HEK293T (cell line): ENCODE data around the gene ATG2A.

Experiments
- CTCF ChIA-PET: fragments of 350-600 bp; formaldehyde crosslinking; extraction: SDS; loops from one replicate; lab custom pipeline; 2021; ENCODE audit warnings: antibody characterized with exemption, inconsistent platforms; lab: Yijun Ruan, JAX
- POLR2A ChIA-PET: fragments of 350-600 bp; formaldehyde crosslinking; extraction: SDS; loops from one replicate; lab custom pipeline; 2020; ENCODE audit warnings: antibody characterized with exemption, inconsistent platforms; lab: Yijun Ruan, JAX
- DNase-seq: peaks from one replicate; pipeline ENCODE4 v3.0.0; 2012; ENCODE audit warnings: mixed read lengths; ENCODE audit errors: extremely low spot score
- ARNT ChIP-seq: fragments of 450-650 bp; IDR thresholded peaks from 2 replicates; pipeline ENCODE4 v1.6.1; 2017; ENCODE audit warnings: mild to moderate bottlenecking
- BHLHE40 ChIP-seq: fragments of 450-650 bp; IDR thresholded peaks from 2 replicates; pipeline ENCODE4 v1.6.1; 2016; ENCODE audit warnings: mild to moderate bottlenecking, moderate library complexity, borderline replicate concordance
- CTBP1 ChIP-seq: fragments of 450-650 bp; IDR thresholded peaks from 2 replicates; pipeline ENCODE4 v1.6.1; 2016; ENCODE audit warnings: borderline replicate concordance
- ELF4 ChIP-seq: fragments of 450-650 bp; IDR thresholded peaks from 2 replicates; pipeline ENCODE4 v1.6.1; 2017; ENCODE audit warnings: antibody characterized with exemption
- FOXA1 ChIP-seq: fragments of 450-650 bp; IDR thresholded peaks from 2 replicates; pipeline ENCODE4 v1.6.1; 2016; ENCODE audit warnings: mild to moderate bottlenecking
- FOXK2 ChIP-seq: fragments of 450-650 bp; IDR thresholded peaks from 2 replicates; pipeline ENCODE4 v1.6.1; 2016; ENCODE audit warnings: mild to moderate bottlenecking
- FOXM1 ChIP-seq: fragments of 450-650 bp; IDR thresholded peaks from 2 replicates; pipeline ENCODE4 v1.6.1; 2017; ENCODE audit warnings: mild to moderate bottlenecking, borderline replicate concordance
- HDGF ChIP-seq: fragments of 450-650 bp; IDR thresholded peaks from 2 replicates; pipeline ENCODE4 v1.6.1; 2017; ENCODE audit warnings: antibody characterized with exemption, borderline replicate concordance
- L3MBTL2 ChIP-seq: fragments of 450-650 bp; conservative IDR thresholded peaks from 2 replicates; pipeline ENCODE4 v1.6.1; 2016; ENCODE audit warnings: mild to moderate bottlenecking
- LEF1 ChIP-seq: fragments of 450-650 bp; IDR thresholded peaks from 2 replicates; pipeline ENCODE4 v1.6.1; 2017; ENCODE audit warnings: mild to moderate bottlenecking, borderline replicate concordance
- NFRKB ChIP-seq: fragments of 450-650 bp; IDR thresholded peaks from 2 replicates; pipeline ENCODE4 v1.6.1; 2016; ENCODE audit warnings: mild to moderate bottlenecking, moderate library complexity
- PKNOX1 ChIP-seq: fragments of 450-650 bp; IDR thresholded peaks from 2 replicates; pipeline ENCODE4 v1.6.1; 2016
- SP1 ChIP-seq: fragments of 450-650 bp; IDR thresholded peaks from 2 replicates; pipeline ENCODE4 v1.6.1; 2017
- SUZ12 ChIP-seq: fragments of 450-650 bp; IDR thresholded peaks from 2 replicates; pipeline ENCODE4 v1.6.1; 2016; ENCODE audit warnings: mild to moderate bottlenecking
- TARDBP ChIP-seq: fragments of 450-650 bp; IDR thresholded peaks from 2 replicates; pipeline ENCODE4 v1.6.1; 2016
- ZNF384 ChIP-seq: fragments of 450-650 bp; IDR thresholded peaks from 2 replicates; pipeline ENCODE4 v1.6.1; 2016

ATG2A gene

GRCh38 chr11:64856382-64857227 is 60.4 kb downstream of the ATG2A start:
- TF ChIP-seq FOXM1: no peak
- no peak for TF ChIP-seq ZNF384
- TF ChIP-seq SP1: no peak
- TF ChIP-seq HDGF: no peak
- TF ChIP-seq ARNT: no peak
- TF ChIP-seq FOXK2: no peak
- TF ChIP-seq CTBP1: no peak
- TF ChIP-seq L3MBTL2: no peak
- TF ChIP-seq PKNOX1: no peak
- TF ChIP-seq TARDBP: no peak
- TF ChIP-seq NFRKB: no peak
- TF ChIP-seq ELF4: no peak
- no peak for TF ChIP-seq FOXA1
- no peak for DNase-seq
- POLR2A ChIA-PET: interaction anchor here (1.6 kb wide), 1 partner anchor 13 kb away, joined by 5 read pairs; no protein-coding TSS in a partner anchor
- CTCF ChIA-PET: interaction anchor here (0.7 to 1.1 kb wide), 2 partner anchors 8 to 19 kb away, joined by 3 to 4 read pairs; no protein-coding TSS in a partner anchor

GRCh38 chr11:64855596-64856304 is 61.3 kb downstream of the ATG2A start:
- CTCF ChIA-PET: interaction anchor here (0.7 to 1.7 kb wide), 4 partner anchors 9 to 32 kb away, joined by 3 to 4 read pairs (median 4); no protein-coding TSS in a partner anchor
- TF ChIP-seq FOXK2: no peak
- no peak for TF ChIP-seq FOXM1
- no peak for TF ChIP-seq ZNF384
- TF ChIP-seq LEF1: no peak
- no peak for TF ChIP-seq SUZ12
- TF ChIP-seq ARNT: no peak
- TF ChIP-seq NFRKB: no peak
- TF ChIP-seq FOXA1: no peak
- no peak for TF ChIP-seq L3MBTL2
- no peak for TF ChIP-seq HDGF
- no peak for TF ChIP-seq CTBP1
- no peak for TF ChIP-seq SP1
- no peak for TF ChIP-seq BHLHE40
- no peak for TF ChIP-seq PKNOX1
- no peak for TF ChIP-seq TARDBP
- POLR2A ChIA-PET: interaction anchor here (0.8 to 1.6 kb wide), 2 partner anchors 12 to 406 kb away, joined by 3 to 5 read pairs; partner anchors contain the start of gene POLA2
- no peak for DNase-seq

- TF ChIP-seq CTBP1: no peak
- no peak for TF ChIP-seq PKNOX1
- TF ChIP-seq ARNT: no peak
- TF ChIP-seq LEF1: no peak
- no peak for TF ChIP-seq FOXA1
- TF ChIP-seq SP1: no peak
- TF ChIP-seq L3MBTL2: no peak
- no peak for TF ChIP-seq ELF4
- no peak for TF ChIP-seq TARDBP
- TF ChIP-seq BHLHE40: no peak
- no peak for TF ChIP-seq ZNF384
- TF ChIP-seq NFRKB: no peak
- TF ChIP-seq FOXM1: no peak
- no peak for TF ChIP-seq HDGF
- TF ChIP-seq FOXK2: no peak
- no peak for TF ChIP-seq SUZ12
- no peak for DNase-seq
- ChIA-PET CTCF (interaction anchor here (0.6 to 1.7 kb wide), 5 partner anchors 8 to 33 kb away, joined by 3 to 4 read pairs (median 3); no protein-coding TSS in a partner anchor), POLR2A (interaction anchor here (0.8 to 1.6 kb wide), 2 partner anchors 11 to 407 kb away, joined by 3 to 5 read pairs; partner anchors contain the start of gene POLA2)
These were observed 62.2 kb downstream of the ATG2A start for GRCh38 chr11:64854534-64855502.

- CTCF ChIA-PET: interaction anchor here (0.6 to 1.7 kb wide), 2 partner anchors 15 to 32 kb away, joined by 3 to 4 read pairs; no protein-coding TSS in a partner anchor
These were observed 62.9 kb downstream of the ATG2A start for GRCh38 chr11:64854157-64854533.

More at GRCh38 chr11:64854157-64854533, 62.9 kb downstream of the ATG2A start:
- no peak for TF ChIP-seq SUZ12
- no peak for TF ChIP-seq ELF4
- no peak for TF ChIP-seq TARDBP
- TF ChIP-seq FOXM1: no peak
- TF ChIP-seq ZNF384: no peak
- TF ChIP-seq ARNT: no peak
- no peak for TF ChIP-seq NFRKB
- TF ChIP-seq PKNOX1: no peak
- TF ChIP-seq FOXK2: no peak
- TF ChIP-seq LEF1: no peak
- TF ChIP-seq L3MBTL2: no peak
- TF ChIP-seq BHLHE40: no peak
- no peak for TF ChIP-seq FOXA1
- TF ChIP-seq HDGF: no peak
- POLR2A ChIA-PET: no interaction called here
- no peak for DNase-seq
